ENCODE results near the gene ABO. TPM values are rescaled to one million over a fixed set of nuclear protein-coding genes. Genes with fewer than 3 reads are reported as not detected.
A peak's percentile ranks its signal among the peaks of the same experiment; 100 is the strongest.
"Not testable (repeated sequence)": the region's sequence is repeated elsewhere in the genome, so short reads cannot be mapped to it uniquely, and the experiment has no call there.

The ABO gene
- total RNA-seq, 1 donor from 2014 or later = 0.40 TPM

DNA sequence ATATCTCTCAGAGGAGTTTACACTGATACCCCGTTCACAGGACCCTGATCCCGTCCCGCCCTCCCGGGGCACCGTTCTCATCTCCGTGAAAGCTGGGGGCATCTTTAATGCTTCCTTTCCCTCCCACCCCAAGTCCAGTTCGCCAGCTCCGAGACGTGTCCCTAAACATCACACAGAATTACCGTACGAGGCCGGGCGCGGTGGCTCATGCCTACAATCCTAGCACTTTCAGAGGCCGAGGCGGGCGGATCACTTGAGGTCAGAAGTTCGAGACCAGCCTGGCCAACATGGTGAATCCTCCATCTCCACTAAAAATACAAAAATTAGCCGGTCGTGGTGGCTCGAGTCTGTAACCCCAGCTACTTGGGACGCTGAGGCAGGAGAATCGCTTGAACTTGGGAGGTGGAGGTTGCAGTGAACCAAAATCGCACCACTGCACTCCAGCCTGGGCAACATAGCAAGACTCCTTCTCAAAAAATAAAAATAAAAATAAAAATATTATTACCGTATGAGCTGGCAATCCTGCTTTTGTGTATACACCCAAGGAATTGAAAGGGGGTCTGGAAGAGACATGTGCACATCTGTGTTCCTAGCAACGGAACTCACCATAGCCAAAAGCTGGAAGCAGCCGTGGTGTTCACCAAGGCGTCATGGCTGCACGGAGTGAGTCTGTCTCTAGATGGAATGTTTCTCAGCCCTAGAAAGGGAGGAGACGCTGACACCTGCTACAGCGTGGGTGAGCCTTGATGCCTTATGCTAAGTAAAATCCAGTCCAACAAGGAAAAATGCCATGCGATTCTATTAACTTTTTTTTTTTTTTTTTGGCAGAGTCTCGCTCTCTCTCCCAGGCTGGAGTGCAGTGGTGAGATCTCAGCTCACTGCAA, 1.2 kb upstream of the ABO start:
- peaks cover 2% of the 10 kb centered on the region for H3K9me3 Mint-ChIP-seq
- TF ChIP-seq, protein P1, sequence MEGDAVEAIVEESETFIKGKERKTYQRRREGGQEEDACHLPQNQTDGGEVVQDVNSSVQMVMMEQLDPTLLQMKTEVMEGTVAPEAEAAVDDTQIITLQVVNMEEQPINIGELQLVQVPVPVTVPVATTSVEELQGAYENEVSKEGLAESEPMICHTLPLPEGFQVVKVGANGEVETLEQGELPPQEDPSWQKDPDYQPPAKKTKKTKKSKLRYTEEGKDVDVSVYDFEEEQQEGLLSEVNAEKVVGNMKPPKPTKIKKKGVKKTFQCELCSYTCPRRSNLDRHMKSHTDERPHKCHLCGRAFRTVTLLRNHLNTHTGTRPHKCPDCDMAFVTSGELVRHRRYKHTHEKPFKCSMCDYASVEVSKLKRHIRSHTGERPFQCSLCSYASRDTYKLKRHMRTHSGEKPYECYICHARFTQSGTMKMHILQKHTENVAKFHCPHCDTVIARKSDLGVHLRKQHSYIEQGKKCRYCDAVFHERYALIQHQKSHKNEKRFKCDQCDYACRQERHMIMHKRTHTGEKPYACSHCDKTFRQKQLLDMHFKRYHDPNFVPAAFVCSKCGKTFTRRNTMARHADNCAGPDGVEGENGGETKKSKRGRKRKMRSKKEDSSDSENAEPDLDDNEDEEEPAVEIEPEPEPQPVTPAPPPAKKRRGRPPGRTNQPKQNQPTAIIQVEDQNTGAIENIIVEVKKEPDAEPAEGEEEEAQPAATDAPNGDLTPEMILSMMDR (conservative IDR thresholded peaks at IDR 0.05) = no peak
- no peak for DNase-seq (ENCODE audit: low read depth, low spot score)
- no peak overlapping the region for H3K27ac Mint-ChIP-seq (ENCODE audit: unreplicated experiment)
- peaks cover 81% of the 10 kb centered on the region for H3K27me3 Mint-ChIP-seq (ENCODE audit: low read depth)
- H3K4me3 Mint-ChIP-seq = peak overlapping the region; percentile 44
- no peaks in the 10 kb centered on the region for H3K4me1 Mint-ChIP-seq
- no peaks in the 10 kb centered on the region for H3K36me3 Mint-ChIP-seq (ENCODE audit: low read depth)

DNA sequence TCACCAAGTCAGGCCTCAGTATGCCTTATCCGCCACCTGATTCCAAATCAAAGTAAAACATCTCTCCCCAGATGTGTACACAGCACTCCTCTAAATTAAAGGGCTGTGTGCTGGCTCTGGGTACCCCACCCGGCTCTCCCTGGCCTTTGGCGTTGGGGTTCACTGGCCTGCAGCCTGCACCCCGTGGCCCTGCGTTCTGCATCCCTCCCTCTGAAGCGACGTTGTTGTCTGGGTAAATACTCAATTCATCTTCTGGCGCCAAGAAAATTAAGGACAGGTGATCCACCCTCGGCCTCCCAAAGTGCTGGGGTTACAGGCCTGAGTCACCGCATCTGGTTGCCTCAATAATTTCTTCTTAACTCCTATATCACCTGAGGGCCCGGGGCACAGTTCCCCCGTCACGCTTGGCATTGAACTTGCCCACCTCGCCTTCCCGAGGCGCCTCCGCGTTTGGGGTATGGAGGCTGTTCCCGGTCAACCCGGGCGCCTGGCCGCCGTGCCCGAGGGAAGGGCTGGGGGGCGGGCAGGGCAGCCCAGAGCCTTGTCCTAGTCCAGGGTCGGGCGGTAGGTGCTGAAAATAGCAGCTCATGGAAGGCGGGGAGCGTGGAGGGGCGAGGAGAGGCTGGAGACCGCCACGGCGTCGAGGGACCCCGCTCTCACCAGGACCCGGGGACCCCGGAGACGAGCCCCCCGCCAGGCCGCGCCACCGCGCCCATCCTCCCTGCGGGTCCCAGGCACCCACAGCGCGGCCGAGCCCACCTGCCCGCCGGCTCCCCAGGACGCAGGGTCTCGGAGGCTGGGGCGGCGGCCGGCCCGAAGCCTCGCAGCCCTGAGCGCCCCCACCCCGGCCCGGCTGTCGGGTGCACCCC, 531 bp downstream of the ABO start:
- peak overlapping the region; percentile 23 for H3K27ac Mint-ChIP-seq (ENCODE audit: unreplicated experiment)
- H3K36me3 Mint-ChIP-seq (ENCODE audit: low read depth) = no peaks in the 10 kb centered on the region
- TF ChIP-seq, protein P1 (conservative IDR thresholded peaks at IDR 0.05) = no peak
- no peaks in the 10 kb centered on the region for H3K9me3 Mint-ChIP-seq
- no peaks in the 10 kb centered on the region for H3K4me1 Mint-ChIP-seq
- peaks cover 83% of the 10 kb centered on the region for H3K27me3 Mint-ChIP-seq (ENCODE audit: low read depth)
- no peak overlapping the region for H3K4me3 Mint-ChIP-seq
- DNase-seq (ENCODE audit: low read depth, low spot score) = no peak

DNA sequence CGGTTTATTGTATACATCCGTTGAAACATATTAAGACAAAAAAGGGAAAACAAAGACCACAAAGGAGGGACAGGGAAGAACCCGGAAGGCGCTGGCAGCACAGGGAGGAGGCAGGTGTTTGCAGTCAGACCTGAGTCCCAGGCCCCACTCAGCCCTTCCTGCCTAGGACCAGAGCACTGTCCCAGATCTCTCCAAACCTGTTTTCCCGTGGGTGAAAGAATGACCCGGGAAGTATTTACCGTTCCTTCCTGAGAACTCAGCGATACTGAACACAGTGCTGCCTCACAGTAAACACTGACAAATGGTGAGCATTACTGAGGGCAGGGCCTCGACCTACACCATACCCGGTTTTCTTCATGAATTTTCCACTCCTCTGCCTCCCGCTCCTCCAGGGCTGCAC, 1.2 kb downstream of the ABO start:
- H3K27me3 Mint-ChIP-seq (ENCODE audit: low read depth) = peaks cover 83% of the 10 kb centered on the region
- H3K36me3 Mint-ChIP-seq (ENCODE audit: low read depth) = no peaks in the 10 kb centered on the region
- H3K9me3 Mint-ChIP-seq = no peaks in the 10 kb centered on the region
- H3K4me3 Mint-ChIP-seq = peak overlapping the region; percentile 47
- peak overlapping the region; percentile 23 for H3K27ac Mint-ChIP-seq (ENCODE audit: unreplicated experiment)
- TF ChIP-seq, protein P1 (conservative IDR thresholded peaks at IDR 0.05) = no peak
- no peaks in the 10 kb centered on the region for H3K4me1 Mint-ChIP-seq
- DNase-seq (ENCODE audit: low read depth, low spot score) = no peak

DNA sequence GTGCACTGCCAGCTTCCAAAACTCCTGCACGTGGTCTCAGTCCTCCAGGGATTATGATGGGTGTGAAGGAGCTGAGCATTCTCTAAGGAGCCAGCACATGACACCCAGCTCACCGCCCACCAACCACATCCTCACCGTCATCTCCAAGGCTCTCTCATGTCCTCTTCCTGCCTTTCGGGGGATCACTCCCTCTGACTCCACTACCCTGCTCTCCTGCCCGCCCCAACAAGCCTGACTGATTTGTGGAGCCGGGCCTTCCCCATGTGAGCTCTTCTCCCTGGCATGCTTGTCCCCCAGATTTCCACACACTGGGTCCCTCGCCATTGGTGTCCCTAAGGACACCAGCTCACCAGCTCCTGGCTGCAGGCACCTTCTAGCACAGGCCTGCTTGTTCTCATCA, 1.9 kb downstream of the ABO start:
- Mint-ChIP-seq H3K27me3 (ENCODE audit: low read depth) (peaks cover 80% of the 10 kb centered on the region), H3K4me3 (no peak overlapping the region), H3K36me3 (ENCODE audit: low read depth) (no peaks in the 10 kb centered on the region), H3K27ac (ENCODE audit: unreplicated experiment) (no peak overlapping the region), H3K9me3 (no peaks in the 10 kb centered on the region), H3K4me1 (no peaks in the 10 kb centered on the region)
- TF ChIP-seq, protein P1 (conservative IDR thresholded peaks at IDR 0.05) = no peak
- no peak for DNase-seq (ENCODE audit: low read depth, low spot score)

DNA sequence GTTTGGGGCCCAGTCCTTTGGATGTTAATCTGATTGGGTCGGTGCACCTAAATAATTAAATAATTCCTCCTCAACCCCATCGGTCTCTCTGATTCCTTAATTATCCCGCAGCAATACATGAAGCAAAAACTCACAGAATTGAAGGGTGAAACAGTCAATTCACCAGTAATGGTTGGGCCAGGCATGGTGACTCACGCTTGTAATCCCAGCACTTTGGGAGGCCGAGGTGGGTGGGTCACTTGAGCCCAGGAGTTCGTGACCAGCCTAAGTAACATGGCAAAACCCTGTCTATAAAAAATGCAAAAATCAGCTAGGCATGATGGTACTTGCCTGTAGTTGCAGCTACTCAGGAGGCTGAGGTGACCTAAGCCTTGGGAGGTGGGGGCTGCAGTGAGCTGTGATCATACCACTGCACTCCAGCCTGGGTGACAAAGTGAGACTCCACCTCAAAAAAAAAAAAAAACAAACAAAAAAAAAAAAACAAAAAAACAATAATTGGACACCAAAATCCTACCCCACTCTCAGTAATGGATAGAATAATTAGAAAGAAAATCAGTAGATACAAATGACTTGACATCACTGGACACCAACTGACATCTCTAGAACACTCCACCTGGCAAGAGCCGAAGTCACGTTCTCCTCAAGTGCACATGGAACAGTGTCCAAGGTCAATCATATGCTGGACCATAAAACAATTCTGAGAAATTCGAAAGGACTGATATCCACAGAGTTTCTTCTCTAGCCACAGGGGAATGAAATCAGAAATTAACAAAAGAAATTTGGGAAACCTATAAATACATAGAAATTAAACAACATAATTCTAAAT, 5.3 kb downstream of the ABO start:
- H3K36me3 Mint-ChIP-seq (ENCODE audit: low read depth) = no peaks in the 10 kb centered on the region
- H3K9me3 Mint-ChIP-seq = no peaks in the 10 kb centered on the region
- DNase-seq (ENCODE audit: low read depth, low spot score) = no peak
- H3K27me3 Mint-ChIP-seq (ENCODE audit: low read depth) = peaks cover 65% of the 10 kb centered on the region
- no peak overlapping the region for H3K27ac Mint-ChIP-seq (ENCODE audit: unreplicated experiment)
- TF ChIP-seq, protein P1 (conservative IDR thresholded peaks at IDR 0.05) = no peak
- no peak overlapping the region for H3K4me3 Mint-ChIP-seq
- H3K4me1 Mint-ChIP-seq = no peaks in the 10 kb centered on the region

DNA sequence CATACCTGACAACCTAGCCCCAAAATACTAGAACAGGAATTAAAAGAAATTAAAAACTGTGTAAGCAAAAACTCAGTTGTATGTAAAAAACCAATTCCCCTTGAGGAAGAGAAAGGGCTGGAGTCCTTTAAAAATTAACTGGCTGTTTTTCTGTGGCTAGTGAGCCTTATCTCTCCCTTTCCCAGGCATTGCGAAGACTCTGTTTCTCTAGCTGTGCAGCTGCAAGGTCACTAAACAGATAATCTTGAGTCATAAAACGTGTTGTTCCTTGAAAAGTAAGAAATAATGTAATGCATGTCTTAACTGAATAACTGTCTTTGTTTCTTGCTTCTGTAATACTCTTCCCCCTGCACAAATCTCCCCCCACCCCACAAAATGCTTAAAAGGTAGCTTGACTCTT, 5.9 kb downstream of the ABO start:
- H3K36me3 Mint-ChIP-seq (ENCODE audit: low read depth); H3K9me3 Mint-ChIP-seq; H3K27ac Mint-ChIP-seq (ENCODE audit: unreplicated experiment); H3K4me1 Mint-ChIP-seq; H3K4me3 Mint-ChIP-seq; DNase-seq (ENCODE audit: low read depth, low spot score): not testable (repeated sequence)
- peaks cover 65% of the 10 kb centered on the region for H3K27me3 Mint-ChIP-seq (ENCODE audit: low read depth)

All from neural crest cell (in vitro differentiated cells).